ENCODE measurements around the gene CPXM1. TPM values are rescaled to one million over a fixed set of nuclear protein-coding genes. Genes with fewer than 3 reads are reported as not detected.
"Not testable (repeated sequence)": the region's sequence is repeated elsewhere in the genome, so short reads cannot be mapped to it uniquely, and the experiment has no call there.

Gene CPXM1
- total RNA-seq, 2 donors from 2014 or later = 47.8 to 53.5 TPM

DNA sequence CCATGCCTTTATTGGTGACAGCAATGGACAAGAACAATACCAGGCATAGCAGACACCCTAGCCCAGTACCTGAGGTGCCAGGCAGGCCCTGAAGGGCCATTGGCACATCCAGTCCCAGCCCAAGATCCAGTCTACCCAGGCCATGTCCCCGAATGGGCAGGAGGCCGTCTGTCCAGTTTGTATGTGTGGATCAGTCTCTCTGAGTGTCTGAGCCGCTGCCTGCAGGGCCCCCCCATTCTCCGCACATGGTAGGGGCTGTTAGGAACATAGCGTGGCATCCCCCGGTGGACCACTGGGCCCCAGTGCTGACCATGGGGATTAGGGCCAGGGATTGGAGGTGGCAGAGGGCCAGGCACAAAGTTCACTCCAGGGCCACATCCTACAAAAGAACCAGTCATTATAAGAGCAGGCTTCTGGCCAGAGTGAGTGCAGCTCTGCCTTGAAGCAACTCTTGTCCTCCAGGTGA is 34.9 kb upstream of the CPXM1 start:
- Mint-ChIP-seq H3K9me3 (no peaks in the 10 kb centered on the region), H3K4me3 (no peak overlapping the region), H3K27ac (no peak overlapping the region), H3K4me1 (ENCODE audit: low read depth in 2 of 2) (peaks cover 16 to 39% of the 10 kb centered on the region in 2 donors), H3K27me3 (no peaks in the 10 kb centered on the region), H3K36me3 (peaks cover 23% of the 10 kb centered on the region)
- ATAC-seq = no peak
- DNase-seq (ENCODE audit: low spot score) = no peak

- Mint-ChIP-seq H3K27me3 (no peaks in the 10 kb centered on the region), H3K27ac (no peak overlapping the region), H3K4me1 (ENCODE audit: low read depth in 2 of 2) (peaks cover 15 to 36% of the 10 kb centered on the region in 2 donors), H3K4me3 (no peak overlapping the region), H3K9me3 (no peaks in the 10 kb centered on the region), H3K36me3 (peaks cover 22% of the 10 kb centered on the region)
- no peak for DNase-seq (ENCODE audit: low spot score)
- no peak for ATAC-seq
These were observed 34.1 kb upstream of the CPXM1 start for GRCh38 chr20:2834401-2835110.

GRCh38 chr20:2833761-2834160 is 33.3 kb upstream of the CPXM1 start:
- no peak for DNase-seq (ENCODE audit: low spot score)
- H3K4me3 Mint-ChIP-seq = no peak overlapping the region

GRCh38 chr20:2831206-2831605 is 30.8 kb upstream of the CPXM1 start:
- H3K4me1 Mint-ChIP-seq (ENCODE audit: low read depth in 2 of 2) = peaks cover 2 to 22% of the 10 kb centered on the region in 2 donors
- not testable (repeated sequence) for H3K9me3 Mint-ChIP-seq; H3K27ac Mint-ChIP-seq; H3K4me3 Mint-ChIP-seq; H3K36me3 Mint-ChIP-seq; DNase-seq (ENCODE audit: low spot score); ATAC-seq
- H3K27me3 Mint-ChIP-seq = peaks cover 0 to 13% of the 10 kb centered on the region in 2 donors

More at GRCh38 chr20:2833761-2834160, 33.3 kb upstream of the CPXM1 start:
- Mint-ChIP-seq H3K27me3 (peaks cover 0 to 2% of the 10 kb centered on the region in 2 donors), H3K4me1 (ENCODE audit: low read depth in 2 of 2) (peaks cover 10 to 31% of the 10 kb centered on the region in 2 donors), H3K36me3 (peaks cover 18% of the 10 kb centered on the region), H3K9me3 (no peaks in the 10 kb centered on the region), H3K27ac (no peak overlapping the region)
- no peak for ATAC-seq

DNA sequence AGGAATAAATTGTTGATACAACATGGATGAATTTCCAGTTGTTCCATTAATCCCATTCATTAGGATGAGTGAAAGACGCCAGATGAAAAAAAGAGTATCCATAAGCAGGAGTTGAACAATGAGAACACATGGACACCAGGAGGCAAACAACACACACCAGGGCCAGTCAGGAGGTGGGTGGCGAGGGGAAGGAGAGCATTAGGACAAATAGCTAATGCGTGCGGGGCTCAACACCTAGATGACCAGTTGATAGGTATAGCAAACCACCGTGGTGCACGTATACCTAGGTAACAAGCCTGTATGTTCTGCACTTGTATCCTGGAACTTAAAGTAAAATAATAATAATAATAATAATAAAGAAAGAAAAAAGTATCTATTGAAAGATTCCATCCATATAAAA is 28.9 kb upstream of the CPXM1 start:
- no peak for DNase-seq (ENCODE audit: low spot score)
- H3K36me3 Mint-ChIP-seq = peaks cover 5% of the 10 kb centered on the region
- H3K27me3 Mint-ChIP-seq = peaks cover 0 to 17% of the 10 kb centered on the region in 2 donors
- no peak overlapping the region for H3K4me3 Mint-ChIP-seq
- no peak for ATAC-seq
- no peaks in the 10 kb centered on the region for H3K9me3 Mint-ChIP-seq
- peaks cover 5 to 28% of the 10 kb centered on the region in 2 donors for H3K4me1 Mint-ChIP-seq (ENCODE audit: low read depth in 2 of 2)
- H3K27ac Mint-ChIP-seq = no peak overlapping the region

- ATAC-seq (no peak), DNase-seq (ENCODE audit: low spot score) (no peak)
- Mint-ChIP-seq H3K9me3 (no peaks in the 10 kb centered on the region), H3K4me3 (peak overlapping the region; percentile 65), H3K27ac (peak overlapping the region in 1 of 2 donors; percentile 40), H3K27me3 (peaks cover 0 to 19% of the 10 kb centered on the region in 2 donors), H3K36me3 (no peaks in the 10 kb centered on the region), H3K4me1 (ENCODE audit: low read depth in 2 of 2) (peaks cover 9 to 24% of the 10 kb centered on the region in 2 donors)
These were observed 26.2 kb upstream of the CPXM1 start for GRCh38 chr20:2826655-2827054.

DNA sequence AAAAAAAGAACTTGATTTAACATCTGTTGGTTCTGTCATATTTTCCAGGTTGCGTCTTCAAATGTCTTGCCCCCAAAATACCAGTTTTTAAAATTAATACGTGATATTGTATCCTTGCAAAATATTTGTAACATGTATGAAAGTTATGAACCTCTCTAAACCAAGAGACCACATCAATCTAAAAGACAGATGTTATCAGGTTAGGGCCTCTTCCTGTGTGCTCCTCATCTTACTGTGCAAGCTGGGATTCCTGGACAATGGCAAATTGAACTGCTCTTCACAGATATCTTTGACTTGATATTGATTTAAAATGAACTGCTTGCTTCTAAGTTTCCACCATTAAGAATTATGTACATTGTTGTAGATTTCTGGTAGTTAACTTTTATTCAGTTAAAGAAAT is 25.3 kb upstream of the CPXM1 start:
- H3K27ac Mint-ChIP-seq = peak overlapping the region in 1 of 2 donors; percentile 40
- no peak for ATAC-seq

GRCh38 chr20:2822073-2822472 is 21.6 kb upstream of the CPXM1 start:
- ATAC-seq (peak; percentile 79 to 90), DNase-seq (ENCODE audit: low spot score) (peak; percentile 70)
- Mint-ChIP-seq H3K36me3 (peaks cover 6% of the 10 kb centered on the region), H3K27me3 (peaks cover 14 to 25% of the 10 kb centered on the region in 2 donors), H3K4me1 (ENCODE audit: low read depth in 2 of 2) (peaks cover 20 to 40% of the 10 kb centered on the region in 2 donors), H3K9me3 (no peaks in the 10 kb centered on the region), H3K4me3 (peak overlapping the region; percentile 77), H3K27ac (peak overlapping the region in 1 of 2 donors; percentile 18)

More for the DNA sequence above, 25.3 kb upstream of the CPXM1 start:
- H3K27me3 Mint-ChIP-seq = peaks cover 0 to 20% of the 10 kb centered on the region in 2 donors
- H3K36me3 Mint-ChIP-seq = no peaks in the 10 kb centered on the region
- peak overlapping the region; percentile 65 for H3K4me3 Mint-ChIP-seq
- no peak for DNase-seq (ENCODE audit: low spot score)
- no peaks in the 10 kb centered on the region for H3K9me3 Mint-ChIP-seq
- peaks cover 11 to 27% of the 10 kb centered on the region in 2 donors for H3K4me1 Mint-ChIP-seq (ENCODE audit: low read depth in 2 of 2)

DNA sequence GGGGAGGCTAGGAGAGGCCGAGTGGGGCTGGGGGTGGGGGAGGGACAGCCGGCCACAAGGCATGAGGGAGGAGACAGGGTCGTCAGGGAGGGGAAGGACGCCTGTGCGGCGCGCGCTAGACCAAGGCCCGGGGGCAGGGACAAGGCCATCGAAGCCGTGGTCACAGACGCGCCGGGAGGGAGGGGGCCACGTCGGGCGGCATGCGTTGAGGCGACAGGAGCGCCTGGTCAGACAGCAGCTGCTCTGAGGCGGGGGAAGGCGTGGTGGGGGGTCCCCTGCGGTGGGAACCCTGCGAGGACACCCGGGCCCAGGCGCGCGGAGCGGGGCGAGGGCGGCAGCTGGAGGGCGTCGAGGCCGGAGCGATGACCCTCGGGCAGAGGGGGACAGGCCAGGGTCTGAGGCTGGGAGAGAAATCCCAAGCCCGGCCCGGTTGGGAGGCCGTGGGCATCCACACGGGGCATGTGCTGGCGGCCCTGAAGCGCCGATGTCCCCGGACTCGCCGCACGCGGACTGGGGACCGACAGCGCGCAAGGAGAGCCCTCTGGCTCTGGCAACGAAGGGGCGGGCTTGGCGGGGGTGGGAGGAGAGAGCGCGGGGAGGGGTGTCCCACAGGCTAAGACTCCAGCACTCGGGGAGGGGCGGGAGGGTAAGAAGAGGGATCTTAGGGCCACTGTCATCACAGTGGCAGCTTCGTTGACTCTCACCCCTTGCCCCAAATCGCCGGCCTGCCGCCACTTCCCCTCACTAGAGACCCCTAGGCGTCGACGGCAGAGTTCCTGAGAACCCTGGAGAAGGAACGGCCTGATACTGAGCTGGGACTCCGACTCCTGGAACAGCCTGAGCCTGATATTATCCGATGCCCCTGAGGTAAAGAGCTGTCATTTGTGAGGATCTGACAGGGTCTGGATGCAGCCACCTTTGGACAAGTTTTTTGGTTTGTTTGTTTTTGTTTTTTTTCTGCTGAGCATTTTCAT is 20.8 kb upstream of the CPXM1 start:
- DNase-seq (ENCODE audit: low spot score) (no peak), ATAC-seq (peak; percentile 27 to 34)
- peaks cover 24 to 31% of the 10 kb centered on the region in 2 donors for H3K4me1 Mint-ChIP-seq (ENCODE audit: low read depth in 2 of 2)
- peaks cover 6% of the 10 kb centered on the region for H3K36me3 Mint-ChIP-seq
- peak overlapping the region in 1 of 2 donors; percentile 18 for H3K27ac Mint-ChIP-seq
- H3K4me3 Mint-ChIP-seq = peak overlapping the region; percentile 77
- H3K27me3 Mint-ChIP-seq = peaks cover 14 to 19% of the 10 kb centered on the region in 2 donors
- no peaks in the 10 kb centered on the region for H3K9me3 Mint-ChIP-seq

GRCh38 chr20:2820084-2820895 is 19.9 kb upstream of the CPXM1 start:
- H3K9me3 Mint-ChIP-seq = no peaks in the 10 kb centered on the region
- H3K27me3 Mint-ChIP-seq = peaks cover 14 to 15% of the 10 kb centered on the region in 2 donors
- H3K27ac Mint-ChIP-seq = peak overlapping the region in 1 of 2 donors; percentile 19
- H3K36me3 Mint-ChIP-seq = peaks cover 6% of the 10 kb centered on the region
- ATAC-seq = no peak
- H3K4me3 Mint-ChIP-seq = peak overlapping the region; percentile 49
- no peak for DNase-seq (ENCODE audit: low spot score)
- peaks cover 24% of the 10 kb centered on the region in 2 donors for H3K4me1 Mint-ChIP-seq (ENCODE audit: low read depth in 2 of 2)

DNA sequence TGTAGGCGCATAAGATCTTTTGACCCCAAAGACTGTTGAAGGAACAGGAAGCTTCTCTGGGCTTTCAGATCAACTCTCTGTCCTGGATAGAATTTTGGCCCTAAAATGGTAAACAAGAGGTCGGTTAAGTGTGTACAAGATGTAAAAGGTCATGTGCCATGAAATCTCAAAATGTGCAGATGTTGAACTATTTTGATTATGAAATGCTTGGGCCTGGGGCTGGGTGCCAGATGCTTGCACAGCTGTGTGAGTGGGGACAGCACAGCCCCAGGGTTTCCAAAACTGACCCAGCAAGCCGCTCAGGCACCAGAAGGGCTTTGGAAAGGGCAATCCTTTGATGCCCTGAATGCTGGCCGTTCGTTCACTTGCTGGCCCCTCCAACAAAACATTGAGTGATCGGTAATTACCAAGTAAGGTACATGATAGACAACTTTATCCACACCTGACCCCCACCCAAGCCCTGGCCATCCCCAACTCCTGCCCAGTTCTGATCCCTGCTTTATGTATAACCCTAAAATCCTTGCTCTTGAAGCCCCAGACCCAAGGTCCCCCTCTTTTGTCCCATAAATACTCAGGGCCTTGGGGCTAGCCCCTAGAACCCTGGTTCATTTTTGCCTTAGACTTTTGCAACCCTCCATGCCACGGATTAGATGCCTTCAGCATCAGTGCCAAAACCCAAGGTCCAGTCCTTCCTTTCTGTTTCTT is 17.6 kb upstream of the CPXM1 start:
- Mint-ChIP-seq H3K27me3 (peaks cover 18 to 21% of the 10 kb centered on the region in 2 donors), H3K4me1 (ENCODE audit: low read depth in 2 of 2) (peaks cover 24% of the 10 kb centered on the region in 2 donors)

DNA sequence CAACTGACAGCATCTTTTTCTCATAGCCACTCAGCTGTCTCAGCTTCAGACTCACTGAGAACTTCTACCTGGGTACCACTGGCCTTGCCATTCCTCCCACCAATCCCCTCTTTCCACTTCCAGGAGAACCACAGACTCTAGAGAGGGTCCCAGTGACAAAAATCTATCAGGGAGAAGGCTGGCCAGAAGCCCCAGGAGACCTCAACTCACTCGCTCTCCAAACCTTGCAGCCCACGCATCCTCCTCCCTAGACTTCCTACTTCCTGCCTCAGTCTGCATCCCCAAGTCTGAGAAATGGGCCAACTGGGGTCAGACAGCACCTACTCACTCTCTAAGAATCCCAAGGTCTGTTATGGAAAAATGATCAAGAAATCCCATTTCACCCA is 16.9 kb upstream of the CPXM1 start:
- DNase-seq (ENCODE audit: low spot score) = no peak
- no peak overlapping the region for H3K27ac Mint-ChIP-seq
- H3K27me3 Mint-ChIP-seq = peaks cover 20 to 24% of the 10 kb centered on the region in 2 donors
- no peak for ATAC-seq
- H3K9me3 Mint-ChIP-seq = peaks cover under 1% of the 10 kb centered on the region
- no peak overlapping the region for H3K4me3 Mint-ChIP-seq
- H3K36me3 Mint-ChIP-seq = peaks cover 9% of the 10 kb centered on the region
- peaks cover 24% of the 10 kb centered on the region in 2 donors for H3K4me1 Mint-ChIP-seq (ENCODE audit: low read depth in 2 of 2)

More for the DNA sequence above, 17.6 kb upstream of the CPXM1 start:
- no peaks in the 10 kb centered on the region for H3K9me3 Mint-ChIP-seq
- peaks cover 6% of the 10 kb centered on the region for H3K36me3 Mint-ChIP-seq
- ATAC-seq = no peak
- no peak overlapping the region for H3K4me3 Mint-ChIP-seq
- no peak overlapping the region for H3K27ac Mint-ChIP-seq
- DNase-seq (ENCODE audit: low spot score) = no peak
